Thyroid gland (tissue), 4 donors: Measurements from ENCODE around the gene SAYSD1. TPM values are rescaled to one million over a fixed set of nuclear protein-coding genes. Genes with fewer than 3 reads are reported as not detected.

Experiments used
- DNase-seq, 2 donors: peaks; one replicate each; pipeline ENCODE4 v3.0.0-alpha.2; 2019
- H3K27ac ChIP-seq, 3 donors: fragments of 200-600 bp; sonication (generic); 1 replicate in 2 of 3; 2 replicates in 1 of 3; pipeline ENCODE4 v1.5.1; 2016 to 2019; ENCODE audit warnings: mild to moderate bottlenecking in 1 of 3, moderate library complexity in 1 of 3
- H3K27me3 ChIP-seq: fragments of 200-600 bp; sonication (generic); one replicate; pipeline ENCODE4 v1.5.1; 2019
- H3K36me3 ChIP-seq, 2 donors: fragments of 200-600 bp; sonication (generic); one replicate each; pipeline ENCODE4 v1.5.1; 2016 to 2019
- H3K4me1 ChIP-seq, 2 donors: fragments of 200-600 bp; sonication (generic); one replicate each; pipeline ENCODE4 v1.5.1; 2017 to 2019
- H3K4me3 ChIP-seq, 3 donors: fragments of 200-600 bp; sonication (generic); replicated peaks in 1 of 3; 1 replicate in 2 of 3; 2 replicates in 1 of 3; pipeline ENCODE4 v1.5.1; 2016; ENCODE audit warnings: mild to moderate bottlenecking in 1 of 3
- H3K9me3 ChIP-seq: fragments of 200-600 bp; sonication (generic); one replicate; pipeline ENCODE4 v1.5.1; 2017
- POLR2A ChIP-seq, 2 donors: fragments of 450-650 bp; IDR thresholded peaks; one replicate each; pipeline ENCODE4 v1.6.1; 2017; ENCODE audit warnings: antibody characterized with exemption in 2 of 2, mild to moderate bottlenecking in 2 of 2, moderate library complexity in 1 of 2
- WGBS, 2 donors: methylation state at CpG; one replicate each; pipeline ENCODE4 v1.1.5; 2017; 5-methylcytosine and 5-hydroxymethylcytosine counted together
- intact Hi-C: fragments of 100-400 bp; cut with DNase I; formaldehyde crosslinking; loops from one replicate; pipeline ENCODE4 v1.15.1; 2023
- total RNA-seq, 4 donors: library from RNA; depleted of rRNA; stranded (reverse); fragments of >200 nt; gene quantifications; one replicate each; pipeline ENCODE4 v1.2.3, GENCODE V29; 2016
- TF ChIP-seq, protein P1 (sequence below), 6 experiments: fragments of 200-600 bp in 3 of 6; fragments of 450-650 bp in 3 of 6; sonication (generic) in 3 of 6; IDR thresholded peaks; one replicate each; pipeline ENCODE4 v1.5.1; 2016 to 2019; ENCODE audit warnings: antibody characterized with exemption in 6 of 6, mild to moderate bottlenecking in 2 of 6, inconsistent platforms in 1 of 6, moderate library complexity in 1 of 6

Gene SAYSD1
- total RNA-seq, 4 donors from 2014 or later: 22.7 to 36.5 (median 29.2) TPM

- intact Hi-C loops: no loop called here
- no peaks in the 10 kb centered on the region for H3K27me3 ChIP-seq
- no peak for DNase-seq
- WGBS, 2 donors: 75 to 81% methylated on average over 7 of the region's 7 CpGs
- H3K36me3 ChIP-seq: no peaks in the 10 kb centered on the region
- TF ChIP-seq, protein P1, sequence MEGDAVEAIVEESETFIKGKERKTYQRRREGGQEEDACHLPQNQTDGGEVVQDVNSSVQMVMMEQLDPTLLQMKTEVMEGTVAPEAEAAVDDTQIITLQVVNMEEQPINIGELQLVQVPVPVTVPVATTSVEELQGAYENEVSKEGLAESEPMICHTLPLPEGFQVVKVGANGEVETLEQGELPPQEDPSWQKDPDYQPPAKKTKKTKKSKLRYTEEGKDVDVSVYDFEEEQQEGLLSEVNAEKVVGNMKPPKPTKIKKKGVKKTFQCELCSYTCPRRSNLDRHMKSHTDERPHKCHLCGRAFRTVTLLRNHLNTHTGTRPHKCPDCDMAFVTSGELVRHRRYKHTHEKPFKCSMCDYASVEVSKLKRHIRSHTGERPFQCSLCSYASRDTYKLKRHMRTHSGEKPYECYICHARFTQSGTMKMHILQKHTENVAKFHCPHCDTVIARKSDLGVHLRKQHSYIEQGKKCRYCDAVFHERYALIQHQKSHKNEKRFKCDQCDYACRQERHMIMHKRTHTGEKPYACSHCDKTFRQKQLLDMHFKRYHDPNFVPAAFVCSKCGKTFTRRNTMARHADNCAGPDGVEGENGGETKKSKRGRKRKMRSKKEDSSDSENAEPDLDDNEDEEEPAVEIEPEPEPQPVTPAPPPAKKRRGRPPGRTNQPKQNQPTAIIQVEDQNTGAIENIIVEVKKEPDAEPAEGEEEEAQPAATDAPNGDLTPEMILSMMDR (IDR thresholded peaks at IDR 0.05): no peak
- no peak for TF ChIP-seq POLR2A (IDR thresholded peaks at IDR 0.05)
- no peak overlapping the region for H3K4me3 ChIP-seq
- H3K27ac ChIP-seq: no peak overlapping the region
- no peaks in the 10 kb centered on the region for H3K9me3 ChIP-seq
- no peaks in the 10 kb centered on the region for H3K4me1 ChIP-seq
These were observed 28.7 kb downstream of the SAYSD1 start for GRCh38 chr6:39086294-39086693.

GRCh38 chr6:39085129-39085797 is 29.7 kb downstream of the SAYSD1 start:
- H3K27ac ChIP-seq: no peak overlapping the region
- H3K36me3 ChIP-seq: no peaks in the 10 kb centered on the region
- TF ChIP-seq, protein P1 (IDR thresholded peaks at IDR 0.05): no peak
- no peak for TF ChIP-seq POLR2A (IDR thresholded peaks at IDR 0.05)
- 65 to 69% methylated on average over 5 of the region's 5 CpGs for WGBS, 2 donors
- H3K4me3 ChIP-seq: no peak overlapping the region
- no peaks in the 10 kb centered on the region for H3K4me1 ChIP-seq
- intact Hi-C loops: no loop called here
- DNase-seq: no peak
- no peaks in the 10 kb centered on the region for H3K27me3 ChIP-seq
- no peaks in the 10 kb centered on the region for H3K9me3 ChIP-seq

GRCh38 chr6:39084506-39084905 is 30.5 kb downstream of the SAYSD1 start:
- Histone ChIP-seq H3K27me3 (no peaks in the 10 kb centered on the region), H3K36me3 (no peaks in the 10 kb centered on the region), H3K27ac (no peak overlapping the region), H3K4me1 (no peaks in the 10 kb centered on the region), H3K9me3 (no peaks in the 10 kb centered on the region), H3K4me3 (no peak overlapping the region)
- no peak for TF ChIP-seq POLR2A (IDR thresholded peaks at IDR 0.05)
- TF ChIP-seq, protein P1 (IDR thresholded peaks at IDR 0.05): no peak
- peak; percentile 64 to 65 for DNase-seq
- intact Hi-C loops: no loop called here
- WGBS, 2 donors: 63 to 68% methylated on average over 6 of the region's 7 CpGs

DNA sequence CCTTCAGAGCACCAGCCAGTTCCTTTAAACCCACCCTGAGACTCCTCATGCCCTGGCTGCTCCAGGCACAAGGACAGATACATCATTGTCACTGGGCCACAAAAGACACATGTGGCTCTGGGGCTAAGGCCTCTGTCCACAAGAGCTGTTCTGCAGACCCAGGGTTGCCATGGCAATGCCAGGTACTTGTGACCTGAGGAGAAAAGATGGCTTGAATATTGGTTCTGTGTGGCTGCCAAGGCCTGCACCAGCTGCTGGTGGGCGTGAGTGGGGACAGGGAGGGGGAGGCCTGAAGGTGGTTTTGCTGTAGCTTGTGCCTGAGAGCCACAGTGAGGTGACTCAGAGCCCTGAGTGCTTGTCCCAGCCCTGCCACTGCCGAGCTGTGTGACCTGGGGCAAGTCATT is 31.8 kb downstream of the SAYSD1 start:
- Histone ChIP-seq H3K9me3 (no peaks in the 10 kb centered on the region), H3K27me3 (no peaks in the 10 kb centered on the region), H3K4me3 (no peak overlapping the region), H3K36me3 (no peaks in the 10 kb centered on the region), H3K4me1 (no peaks in the 10 kb centered on the region), H3K27ac (no peak overlapping the region)
- DNase-seq: peak in 1 of 2 donors; percentile 22
- WGBS, 2 donors: 64 to 69% methylated on average over 2 of the region's 2 CpGs
- TF ChIP-seq, protein P1 (IDR thresholded peaks at IDR 0.05): no peak
- TF ChIP-seq POLR2A (IDR thresholded peaks at IDR 0.05): no peak
- intact Hi-C loops: no loop called here

DNA sequence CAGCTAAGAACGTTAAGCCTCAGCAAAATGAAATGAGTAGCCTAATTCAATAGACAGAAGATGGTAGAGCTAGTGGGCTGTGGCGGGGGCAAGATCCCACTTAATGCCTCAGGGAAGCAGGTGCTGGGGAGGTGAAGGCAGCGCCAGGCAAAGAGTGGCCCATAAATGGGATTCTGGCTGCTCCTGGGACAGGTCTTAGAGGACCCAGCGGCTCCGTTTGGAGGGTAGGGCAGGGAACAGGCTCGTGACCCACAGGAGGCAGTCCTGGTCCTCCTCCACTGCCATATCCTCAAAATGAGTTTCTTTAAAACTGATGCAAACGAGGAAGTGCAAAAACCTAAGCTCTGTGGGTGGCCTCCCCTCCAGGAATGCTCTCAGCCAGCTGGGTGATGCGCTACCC is 32.7 kb downstream of the SAYSD1 start:
- TF ChIP-seq, protein P1 (IDR thresholded peaks at IDR 0.05): no peak
- TF ChIP-seq POLR2A (IDR thresholded peaks at IDR 0.05): no peak
- H3K4me1 ChIP-seq: no peaks in the 10 kb centered on the region
- H3K36me3 ChIP-seq: no peaks in the 10 kb centered on the region
- DNase-seq: no peak
- no peak overlapping the region for H3K4me3 ChIP-seq
- intact Hi-C loops: no loop called here
- WGBS, 2 donors: 85 to 89% methylated on average over 5 to 8 of the region's 8 CpGs
- no peaks in the 10 kb centered on the region for H3K9me3 ChIP-seq
- no peaks in the 10 kb centered on the region for H3K27me3 ChIP-seq
- no peak overlapping the region for H3K27ac ChIP-seq
